Vagina (tissue), 2 donors: ENCODE measurements around the gene PGA4.
"Not testable (repeated sequence)": the region's sequence is repeated elsewhere in the genome, so short reads cannot be mapped to it uniquely, and the experiment has no call there.

Experiments used
- CTCF ChIP-seq, 3 experiments: fragments of 450-650 bp in 2 of 3; fragments of 200-600 bp in 1 of 3; sonication (generic) in 1 of 3; IDR thresholded peaks; one replicate each; pipeline ENCODE4 v1.5.1; 2017 to 2019; ENCODE audit warnings: antibody characterized with exemption in 3 of 3, mild to moderate bottlenecking in 2 of 3, moderate library complexity in 2 of 3
- POLR2A ChIP-seq, 2 donors: fragments of 450-650 bp; IDR thresholded peaks; one replicate each; pipeline ENCODE4 v1.6.1; 2017; ENCODE audit warnings: antibody characterized with exemption in 2 of 2, mild to moderate bottlenecking in 2 of 2, moderate library complexity in 2 of 2

GRCh38 chr11:61218306-61218705, 3.8 kb upstream of the PGA4 start:
- TF ChIP-seq CTCF, POLR2A (IDR thresholded peaks at IDR 0.05): not testable (repeated sequence)
